ENCODE measurements around the gene MRTFA. TPM values are rescaled to one million over a fixed set of nuclear protein-coding genes. Genes with fewer than 3 reads are reported as not detected.
A peak's percentile ranks its signal among the peaks of the same experiment; 100 is the strongest.
"Not testable (repeated sequence)": the region's sequence is repeated elsewhere in the genome, so short reads cannot be mapped to it uniquely, and the experiment has no call there.

MRTFA gene
- total RNA-seq, 1 donor from 2014 or later: 26.7 TPM

DNA sequence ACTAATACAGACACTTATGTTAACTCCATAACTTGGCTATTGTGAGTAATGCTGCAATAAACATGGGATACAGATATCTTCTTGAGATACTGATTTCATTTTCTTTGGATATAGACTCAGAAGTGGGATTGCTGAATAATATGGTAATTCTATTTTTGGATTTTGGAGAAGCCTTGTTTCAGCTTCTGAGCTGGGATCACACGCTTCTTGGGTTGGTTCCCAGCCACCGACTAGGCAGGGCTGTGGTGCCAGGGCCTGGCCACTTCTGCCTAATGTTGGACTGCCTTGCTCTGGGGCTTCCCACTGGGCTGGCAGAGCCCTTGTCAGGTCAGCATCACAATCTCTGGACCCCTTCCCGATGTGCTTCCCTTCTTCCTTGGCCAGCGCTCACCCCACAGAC, 28.8 kb upstream of the MRTFA start:
- ATAC-seq: peak; percentile 80
- peak; percentile 83 for DNase-seq (ENCODE audit: missing footprints)
- intact Hi-C loops (cut with DNase I): no loop called here

DNA sequence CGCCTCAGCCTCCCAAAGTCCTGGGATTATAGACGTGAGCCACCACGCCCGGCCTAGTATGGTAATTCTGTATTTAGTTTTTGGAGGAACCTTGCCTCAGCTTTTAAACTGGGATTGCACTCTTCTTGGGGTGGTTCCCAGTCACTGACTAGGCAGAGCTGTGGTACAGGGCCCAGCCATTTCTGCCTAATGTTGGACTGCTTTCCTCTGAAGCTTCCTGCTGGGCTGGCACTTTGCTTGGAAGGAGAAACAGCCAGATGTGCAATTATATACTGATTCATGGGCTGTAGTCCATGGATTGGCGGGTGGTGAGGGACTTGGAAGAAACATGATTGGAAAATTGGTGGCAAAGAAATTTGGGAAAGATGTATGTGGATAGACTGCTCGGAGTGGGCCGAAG, 25.2 kb upstream of the MRTFA start:
- intact Hi-C loops (cut with DNase I): no loop called here
- DNase-seq (ENCODE audit: missing footprints) (peak; percentile 20), ATAC-seq (no peak)

DNA sequence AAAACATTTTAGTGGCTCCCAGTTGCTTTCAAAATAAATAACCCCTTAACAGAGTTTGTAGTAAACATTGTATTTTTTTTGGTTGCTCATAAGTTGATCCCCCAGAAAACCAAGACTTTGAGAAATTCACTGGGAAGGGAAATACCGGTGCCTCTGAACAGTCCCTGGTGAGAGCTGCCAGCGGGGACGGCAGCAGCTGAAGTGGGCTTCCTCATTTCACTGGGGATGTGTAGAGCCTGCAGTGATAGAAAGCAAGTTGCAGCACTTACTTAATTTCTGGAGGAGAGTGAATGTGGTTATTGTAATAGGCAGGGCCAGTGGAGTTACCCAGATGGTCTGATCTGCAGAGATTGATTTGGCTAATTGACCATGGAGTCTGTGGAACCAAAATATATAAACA, 24.2 kb upstream of the MRTFA start:
- ATAC-seq (no peak), DNase-seq (ENCODE audit: missing footprints) (no peak)
- intact Hi-C loops (cut with DNase I): no loop called here

DNA sequence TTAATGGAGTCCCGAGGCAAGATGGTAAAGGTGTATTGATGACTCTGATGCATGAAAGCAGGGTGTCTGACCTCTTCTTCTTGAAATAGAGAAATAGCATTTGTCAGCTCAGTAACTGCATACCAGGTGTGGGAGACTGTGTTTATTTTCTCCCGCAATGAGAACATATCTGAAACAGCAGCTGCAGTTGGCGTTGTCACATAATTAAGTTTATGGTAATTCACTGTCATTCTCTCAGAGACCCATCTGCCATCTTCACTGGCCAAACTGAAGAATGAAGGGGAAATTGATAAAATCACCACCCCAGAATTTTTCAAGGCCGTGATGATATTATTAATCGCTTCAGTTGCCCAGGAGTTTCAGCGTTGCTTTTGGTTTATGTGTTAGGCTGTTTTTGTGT, 22.6 kb upstream of the MRTFA start:
- intact Hi-C loops (cut with DNase I): no loop called here
- ATAC-seq: no peak
- no peak for DNase-seq (ENCODE audit: missing footprints)

DNA sequence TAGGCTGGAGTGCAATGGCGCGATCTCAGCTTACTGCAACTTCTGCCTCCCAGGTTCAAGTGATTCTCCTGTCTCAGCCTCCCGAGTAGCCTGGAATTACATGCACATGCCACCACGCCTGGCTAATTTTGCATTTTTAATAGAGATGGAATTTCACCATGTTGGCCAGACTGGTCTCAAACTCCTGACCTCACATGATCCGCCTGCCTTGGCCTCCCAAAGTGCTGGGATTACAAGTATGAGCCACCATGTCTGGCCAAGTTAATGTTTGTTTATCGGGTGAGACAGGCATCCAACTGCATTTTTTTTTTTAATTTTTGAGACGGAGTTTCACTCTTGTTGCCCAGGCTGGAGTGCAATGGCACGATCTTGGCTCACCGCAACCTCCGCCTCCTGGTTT, 20.1 kb upstream of the MRTFA start:
- ATAC-seq; DNase-seq (ENCODE audit: missing footprints); intact Hi-C loops (cut with DNase I): not testable (repeated sequence)

DNA sequence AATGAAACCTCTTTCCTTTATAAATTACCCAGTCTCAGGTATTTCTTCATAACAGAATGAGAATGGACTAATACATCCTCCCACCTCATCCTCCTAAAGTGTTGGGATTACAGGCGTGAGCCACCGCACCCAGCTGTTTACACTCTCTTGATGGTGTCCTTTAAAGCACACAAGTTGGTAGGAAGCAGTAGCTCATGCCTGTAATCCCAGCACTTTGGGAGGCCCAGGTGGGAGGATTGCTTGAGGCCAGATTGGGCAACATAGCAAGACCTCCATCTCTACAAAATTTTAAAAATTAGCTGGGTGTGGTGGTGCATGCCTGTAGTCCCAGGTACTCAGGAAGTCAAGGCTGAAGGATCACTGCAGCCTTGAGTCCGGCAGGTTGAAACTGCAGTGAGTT, 19.4 kb upstream of the MRTFA start:
- not testable (repeated sequence) for ATAC-seq

DNA sequence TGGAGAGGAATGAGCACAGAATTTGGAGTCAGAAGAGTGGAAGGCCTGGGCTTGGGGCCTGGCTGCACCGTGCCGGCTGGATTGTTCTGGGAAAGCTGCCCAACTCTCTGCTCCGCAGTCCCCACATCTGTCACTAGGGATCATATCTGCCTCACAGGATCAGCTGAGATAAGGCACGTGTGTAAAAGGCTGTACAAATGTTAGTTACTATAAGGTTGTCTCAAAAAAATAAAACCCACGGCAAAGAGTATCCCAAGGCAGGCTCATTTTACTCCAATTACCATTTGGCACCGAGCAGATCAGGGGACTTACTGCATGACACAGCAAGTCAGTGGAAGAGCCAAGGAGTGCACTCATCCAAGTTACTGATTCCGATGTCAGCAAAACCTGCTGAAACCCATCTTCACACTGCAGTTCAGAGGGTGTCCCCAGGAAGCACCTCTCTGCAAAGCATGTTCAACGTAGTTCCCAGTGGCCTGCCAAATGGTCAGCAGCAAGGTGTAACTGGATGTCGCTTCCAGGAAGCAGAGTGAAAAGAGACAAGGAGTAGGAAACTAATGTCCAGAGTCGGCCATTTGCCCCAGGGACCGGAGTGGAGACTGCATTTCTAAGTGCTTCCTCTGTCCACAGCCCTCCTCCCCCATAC, 18.1 kb upstream of the MRTFA start:
- peak; percentile 69 for ATAC-seq
- intact Hi-C loops (cut with DNase I): no loop called here
- DNase-seq (ENCODE audit: missing footprints): no peak

More for the DNA sequence above, 19.4 kb upstream of the MRTFA start:
- DNase-seq (ENCODE audit: missing footprints); intact Hi-C loops (cut with DNase I): not testable (repeated sequence)

DNA sequence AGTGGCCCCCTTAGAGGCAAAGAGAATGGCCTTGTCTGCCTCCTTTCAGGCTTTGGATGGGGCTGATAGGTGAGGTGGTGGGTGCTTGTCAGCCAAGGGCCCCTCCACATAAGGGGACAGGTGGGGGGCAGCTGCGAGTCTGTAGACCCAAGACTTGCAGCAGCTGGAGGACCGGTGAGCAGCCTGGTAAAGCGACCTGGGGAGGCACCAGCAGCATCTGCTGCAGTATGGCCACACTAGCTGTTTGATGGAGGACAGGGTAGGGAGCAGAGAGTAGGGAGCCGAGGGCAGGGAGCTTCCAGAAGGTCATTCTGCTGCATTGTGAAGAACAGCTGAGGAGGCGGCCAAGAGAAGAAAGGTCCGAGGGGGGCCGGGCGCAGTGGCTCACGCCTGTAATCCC, 16.8 kb upstream of the MRTFA start:
- DNase-seq (ENCODE audit: missing footprints) (no peak), ATAC-seq (no peak)
- intact Hi-C loops (cut with DNase I): no loop called here

DNA sequence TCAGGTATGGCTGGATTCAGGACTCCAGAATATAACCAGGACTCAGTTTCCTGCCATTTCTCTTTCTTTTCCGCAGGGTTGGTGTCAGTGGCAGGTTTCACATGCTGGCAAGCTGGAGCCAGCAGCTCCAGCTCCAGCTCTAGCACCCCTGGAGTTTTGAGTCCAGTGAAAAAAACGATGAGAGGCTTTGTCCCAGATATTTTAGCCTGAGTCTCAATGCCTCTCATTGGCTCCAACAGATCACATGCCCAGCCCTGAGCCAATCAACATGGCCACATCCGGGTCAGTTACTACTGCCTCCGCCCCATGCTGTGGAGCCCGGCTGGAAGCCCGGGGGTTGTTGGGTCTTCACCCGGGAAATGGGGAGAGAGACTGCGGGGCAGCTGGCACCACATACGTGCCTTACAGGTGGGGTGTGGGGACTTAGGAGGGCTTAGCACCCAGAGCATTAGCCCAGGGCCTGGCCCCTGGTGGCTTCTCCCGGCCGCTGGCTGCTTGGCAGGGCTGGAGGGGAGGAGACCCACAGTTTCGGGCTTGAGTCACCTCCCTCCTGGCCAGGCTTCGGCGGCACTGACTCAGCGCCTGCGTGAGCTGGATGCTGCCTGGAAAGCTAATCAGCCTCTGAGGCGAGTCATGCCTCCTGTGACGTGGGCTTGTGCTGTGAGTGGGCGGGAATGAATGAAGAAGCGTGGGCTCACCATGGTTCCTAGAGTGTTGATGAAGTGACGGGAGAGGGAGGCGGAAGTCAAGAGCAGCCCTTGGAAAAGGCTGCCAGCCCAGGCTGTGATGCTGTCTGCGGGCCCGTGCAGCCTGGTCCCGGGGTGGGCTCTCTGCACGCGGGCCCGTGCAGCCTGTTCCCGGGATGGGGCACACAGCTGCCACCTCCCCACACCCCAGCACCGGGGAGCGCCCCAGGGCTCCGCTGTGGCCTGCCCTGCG, 15.3 kb upstream of the MRTFA start:
- ATAC-seq (peak; percentile 93), DNase-seq (ENCODE audit: missing footprints) (peak; percentile 96)
- intact Hi-C loops (cut with DNase I): no loop called here

DNA sequence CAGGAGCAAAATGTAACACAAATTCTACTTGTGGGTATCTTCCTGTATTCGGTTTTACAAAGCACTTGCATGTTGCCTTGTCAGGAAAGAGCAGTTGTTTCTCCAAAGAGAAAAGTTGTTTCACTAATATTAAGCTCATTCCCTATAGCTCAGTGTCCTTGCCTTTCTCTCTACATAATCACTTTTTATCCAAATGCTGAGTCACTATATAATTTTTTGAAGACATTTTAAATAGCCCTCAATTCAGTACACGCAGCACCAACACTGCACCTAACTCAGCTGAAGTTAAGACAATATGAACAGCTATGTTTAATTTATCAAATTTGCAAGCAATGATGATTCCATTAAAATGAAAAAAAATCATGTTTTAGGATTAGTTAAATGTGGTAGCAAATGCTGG, 14.5 kb upstream of the MRTFA start:
- ATAC-seq (no peak), DNase-seq (ENCODE audit: missing footprints) (no peak)
- intact Hi-C loops (cut with DNase I): no loop called here

DNA sequence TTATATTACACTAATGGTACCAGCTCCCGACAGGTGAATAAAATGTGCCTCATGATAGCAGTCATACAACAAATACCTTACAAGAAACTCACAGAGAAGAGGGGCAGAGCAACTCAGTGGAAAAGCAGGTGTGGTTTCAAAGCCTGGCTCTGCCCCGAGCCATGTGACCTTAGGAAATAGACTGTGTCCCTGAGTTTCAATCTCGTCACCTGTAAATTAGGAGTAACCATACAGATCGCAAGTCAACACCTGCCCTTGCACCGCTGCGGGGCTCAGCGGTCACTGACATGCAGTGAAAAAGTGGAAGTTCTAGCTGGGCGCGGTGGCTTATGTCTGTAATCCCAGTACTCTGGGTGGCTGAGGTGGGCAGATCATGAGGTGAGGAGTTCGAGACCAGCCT, 11.9 kb upstream of the MRTFA start:
- ATAC-seq (no peak), DNase-seq (ENCODE audit: missing footprints) (no peak)
- intact Hi-C loops (cut with DNase I): loop anchor here (5.0 kb wide), 1 partner anchor 96 kb away; no protein-coding TSS in a partner anchor

DNA sequence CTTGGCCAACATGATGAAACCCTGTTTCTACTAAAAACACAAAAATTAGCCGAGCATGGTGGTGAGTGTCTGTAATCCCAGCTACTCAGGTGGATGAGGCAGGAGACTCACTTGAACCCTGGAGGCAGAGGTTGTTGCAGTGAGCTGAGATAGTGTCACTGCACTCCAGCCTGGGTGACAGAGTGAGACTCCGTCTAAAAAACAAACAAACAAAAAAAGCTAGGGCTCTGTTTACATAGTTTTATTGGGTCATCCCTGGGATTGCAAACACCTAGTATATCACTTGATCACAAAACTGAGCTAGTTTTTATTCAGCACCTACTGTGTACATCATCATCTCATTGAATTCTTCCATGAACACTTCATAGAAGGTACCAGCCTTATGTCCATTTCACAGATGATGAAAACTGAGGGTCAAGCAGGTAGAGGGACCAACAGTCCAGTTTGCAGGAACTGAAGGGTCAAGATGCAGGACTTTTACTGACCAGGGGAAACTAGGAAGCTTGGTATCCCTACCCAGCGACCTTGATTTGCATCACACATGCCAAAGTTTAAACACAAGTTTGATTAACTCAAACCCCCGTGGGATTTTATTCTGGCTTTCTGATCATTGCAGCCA, 9.2 kb upstream of the MRTFA start:
- intact Hi-C loops (cut with DNase I): loop anchor here (1.0 to 5.0 kb wide), 3 partner anchors 93 to 208 kb away; no protein-coding TSS in a partner anchor
- ATAC-seq (no peak), DNase-seq (ENCODE audit: missing footprints) (no peak)

DNA sequence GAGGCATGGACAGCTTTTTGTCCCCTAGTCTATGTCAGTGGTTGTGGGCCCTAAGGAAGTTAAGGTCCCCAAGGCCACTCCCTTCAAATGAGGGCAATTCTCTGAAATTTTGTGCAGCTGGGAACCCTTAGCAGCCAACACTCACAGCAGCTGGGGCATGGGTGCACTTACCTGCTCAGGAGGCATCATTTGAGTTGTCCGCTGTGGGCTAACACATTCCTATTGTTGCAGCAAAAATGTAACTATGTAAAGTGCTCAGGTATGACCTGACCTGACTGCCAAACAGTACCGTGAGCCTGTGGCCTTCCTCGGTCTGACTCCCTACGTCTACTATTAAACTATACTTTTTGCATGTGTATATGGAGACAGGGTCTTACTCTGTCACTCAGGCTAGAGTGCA, 5.8 kb upstream of the MRTFA start:
- DNase-seq (ENCODE audit: missing footprints) (peak; percentile 1), ATAC-seq (no peak)
- intact Hi-C loops (cut with DNase I): no loop called here

DNA sequence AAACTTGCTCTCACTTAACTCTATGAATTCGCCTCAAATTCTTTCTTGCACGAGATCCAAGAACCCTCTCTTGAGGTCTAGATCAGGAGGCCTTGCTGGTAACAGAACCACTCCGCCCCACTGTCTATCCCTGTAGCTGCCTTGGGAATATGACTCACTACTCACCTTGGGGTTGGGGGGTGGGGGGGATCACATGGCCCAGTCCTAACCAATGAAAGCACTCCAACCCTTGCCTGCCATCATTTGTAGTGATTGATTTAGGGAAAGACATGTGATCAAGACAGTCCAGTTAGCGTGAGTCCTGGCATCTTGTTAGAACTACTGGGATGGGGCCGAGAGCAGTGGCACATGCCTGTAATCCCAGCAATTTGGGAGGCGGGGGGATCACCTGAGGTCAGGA, 4.8 kb upstream of the MRTFA start:
- DNase-seq (ENCODE audit: missing footprints) (no peak), ATAC-seq (no peak)
- intact Hi-C loops (cut with DNase I): no loop called here

DNA sequence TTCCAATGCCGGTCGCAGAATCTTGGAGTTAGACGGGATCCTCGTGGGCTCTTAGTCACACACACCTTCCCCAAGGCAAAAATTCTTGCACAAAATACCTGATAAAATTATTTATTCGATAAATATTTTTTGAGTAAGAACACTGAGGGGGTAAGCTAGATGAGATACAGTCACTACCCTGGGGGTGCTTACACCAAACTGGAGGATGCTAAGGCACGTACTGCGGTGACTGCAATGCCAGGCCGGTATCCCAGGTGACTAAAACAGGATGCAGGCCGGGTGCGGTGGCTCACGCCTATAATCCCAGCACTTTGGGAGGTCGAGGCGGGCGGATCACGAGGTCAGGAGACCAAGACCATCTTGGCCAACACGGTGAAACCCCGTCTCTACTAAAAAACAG, 1.7 kb upstream of the MRTFA start:
- DNase-seq (ENCODE audit: missing footprints) (peak; percentile 48), ATAC-seq (no peak)
- intact Hi-C loops (cut with DNase I): loop anchor here (5.0 kb wide), 2 partner anchors 41 to 126 kb away; no protein-coding TSS in a partner anchor

DNA sequence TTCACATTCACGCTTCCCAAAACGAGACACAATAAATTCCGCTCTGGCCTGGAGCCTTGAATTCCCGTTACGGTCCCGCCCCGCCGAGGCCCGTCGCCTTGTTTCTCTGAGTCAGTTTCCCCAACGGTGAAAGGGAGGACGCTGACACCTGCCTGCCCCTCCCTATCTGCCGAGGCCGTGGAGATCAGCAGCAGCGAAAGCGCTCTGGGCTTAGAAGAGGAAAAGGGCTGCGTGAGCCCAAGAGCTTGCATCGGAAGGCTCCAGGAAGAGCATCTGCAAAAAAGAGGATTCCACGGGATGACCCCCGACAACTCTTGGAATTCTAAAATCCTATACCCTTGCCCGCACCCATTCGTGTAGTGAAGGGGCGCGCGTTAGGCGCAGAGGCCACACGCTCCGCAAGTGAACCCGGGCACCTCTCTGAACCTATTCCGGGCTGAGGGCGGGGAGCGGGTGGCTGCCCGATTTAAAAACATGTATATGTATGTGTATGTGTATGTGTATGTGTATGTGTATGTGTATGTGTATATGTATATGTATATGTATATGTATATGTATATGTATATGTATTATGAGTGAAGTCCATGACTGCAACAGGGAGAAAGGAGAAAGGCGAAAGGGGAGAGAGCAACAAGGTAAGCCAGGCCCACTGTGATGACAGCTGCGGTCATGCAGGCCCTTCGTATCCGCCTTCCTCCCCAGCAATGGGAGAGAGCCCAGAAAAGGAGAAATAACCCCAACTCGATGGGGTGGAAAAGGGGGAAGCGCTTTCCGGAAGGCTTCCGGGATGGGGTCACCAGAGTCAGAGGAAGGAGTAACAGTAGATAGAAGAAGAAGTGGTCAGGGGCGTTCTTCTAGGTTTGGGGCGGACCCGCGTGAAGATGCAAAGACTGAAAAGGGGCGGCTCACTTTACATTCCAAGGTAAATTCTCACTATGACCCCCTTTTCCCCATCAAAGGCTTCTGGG, 948 bp upstream of the MRTFA start:
- DNase-seq (ENCODE audit: missing footprints) (peak; percentile 85), ATAC-seq (peak; percentile 9)
- intact Hi-C loops (cut with DNase I): loop anchor here (2.0 to 5.0 kb wide), 3 partner anchors 40 to 125 kb away; no protein-coding TSS in a partner anchor

DNA sequence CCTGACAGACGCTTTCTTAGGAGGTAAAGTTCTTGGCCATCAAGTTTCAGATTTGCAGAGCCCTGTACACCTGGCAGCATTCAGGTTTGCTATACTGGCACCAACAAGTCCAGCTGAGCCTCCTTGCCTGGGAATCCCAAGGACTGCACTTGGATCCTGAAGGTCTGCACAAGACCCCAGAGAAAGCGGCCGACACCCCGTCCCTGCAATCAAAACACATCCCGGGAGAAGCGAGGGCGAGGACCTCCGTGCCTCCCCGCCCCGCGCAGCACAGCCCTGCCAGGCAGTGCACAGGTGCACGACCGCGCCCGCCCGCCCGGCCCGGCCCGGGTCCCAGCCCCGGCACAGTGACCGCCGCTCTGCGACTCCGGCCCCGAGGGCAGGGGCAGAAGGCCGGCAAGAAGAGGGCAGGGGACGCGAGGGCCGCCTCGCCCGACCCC, 559 bp downstream of the MRTFA start:
- DNase-seq (ENCODE audit: missing footprints) (peak; percentile 68), ATAC-seq (peak; percentile 3)
- intact Hi-C loops (cut with DNase I): loop anchor here (2.0 to 5.0 kb wide), 3 partner anchors 39 to 124 kb away; no protein-coding TSS in a partner anchor
